ENCODE results near the gene ARG2.
A peak's percentile ranks its signal among the peaks of the same experiment; 100 is the strongest.

ARG2 gene

DNA sequence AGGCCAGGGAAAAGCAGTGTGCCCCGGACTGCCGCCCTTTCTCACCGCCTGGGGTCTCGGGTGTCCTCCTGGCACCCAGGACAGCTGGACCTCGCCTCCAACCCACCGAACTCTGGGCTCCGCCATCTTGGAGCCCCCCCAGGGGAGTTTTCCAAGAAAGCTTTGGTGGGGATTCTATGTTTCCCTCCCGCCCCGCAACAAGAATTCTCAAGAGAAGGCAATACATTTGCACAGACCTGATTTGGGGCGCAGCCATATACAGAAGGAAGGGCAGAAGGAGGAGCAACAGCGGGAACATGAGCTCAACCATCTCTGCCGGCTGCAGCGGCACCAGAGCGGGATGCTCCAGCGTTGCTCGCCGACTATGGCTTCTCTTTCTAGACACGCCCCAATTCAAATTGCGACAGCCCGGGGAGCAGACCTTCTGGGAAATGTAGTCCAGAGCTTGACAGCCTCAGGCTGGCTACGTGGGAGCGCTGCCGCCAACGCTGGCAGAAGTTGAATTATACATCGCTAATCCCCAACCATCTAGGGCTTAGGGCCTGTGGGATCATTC lies 75.8 kb downstream of the ARG2 start, which contains the start of gene RDH11:
Gene RDH11 (minus strand): TSS at position 371 of the 556 bp plus-strand sequence. CDS start 61 bp downstream, at position 310.
- Histone ChIP-seq H3K4me3 (ENCODE audit: low read depth, low read length) (peak within 1 kb of the TSS; percentile 100), H3K4me1 (no peaks in the 10 kb centered on the region), H3K36me3 (peaks cover 27% of the 10 kb centered on the region), H3K27me3 (no peaks in the 10 kb centered on the region), H3K9me3 (no peaks in the 10 kb centered on the region)
- TF ChIP-seq, protein P1, sequence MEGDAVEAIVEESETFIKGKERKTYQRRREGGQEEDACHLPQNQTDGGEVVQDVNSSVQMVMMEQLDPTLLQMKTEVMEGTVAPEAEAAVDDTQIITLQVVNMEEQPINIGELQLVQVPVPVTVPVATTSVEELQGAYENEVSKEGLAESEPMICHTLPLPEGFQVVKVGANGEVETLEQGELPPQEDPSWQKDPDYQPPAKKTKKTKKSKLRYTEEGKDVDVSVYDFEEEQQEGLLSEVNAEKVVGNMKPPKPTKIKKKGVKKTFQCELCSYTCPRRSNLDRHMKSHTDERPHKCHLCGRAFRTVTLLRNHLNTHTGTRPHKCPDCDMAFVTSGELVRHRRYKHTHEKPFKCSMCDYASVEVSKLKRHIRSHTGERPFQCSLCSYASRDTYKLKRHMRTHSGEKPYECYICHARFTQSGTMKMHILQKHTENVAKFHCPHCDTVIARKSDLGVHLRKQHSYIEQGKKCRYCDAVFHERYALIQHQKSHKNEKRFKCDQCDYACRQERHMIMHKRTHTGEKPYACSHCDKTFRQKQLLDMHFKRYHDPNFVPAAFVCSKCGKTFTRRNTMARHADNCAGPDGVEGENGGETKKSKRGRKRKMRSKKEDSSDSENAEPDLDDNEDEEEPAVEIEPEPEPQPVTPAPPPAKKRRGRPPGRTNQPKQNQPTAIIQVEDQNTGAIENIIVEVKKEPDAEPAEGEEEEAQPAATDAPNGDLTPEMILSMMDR (IDR thresholded peaks at IDR 0.05; ENCODE audit: low read depth, low read length): no peak
- DNase-seq: peak; percentile 90

DNA sequence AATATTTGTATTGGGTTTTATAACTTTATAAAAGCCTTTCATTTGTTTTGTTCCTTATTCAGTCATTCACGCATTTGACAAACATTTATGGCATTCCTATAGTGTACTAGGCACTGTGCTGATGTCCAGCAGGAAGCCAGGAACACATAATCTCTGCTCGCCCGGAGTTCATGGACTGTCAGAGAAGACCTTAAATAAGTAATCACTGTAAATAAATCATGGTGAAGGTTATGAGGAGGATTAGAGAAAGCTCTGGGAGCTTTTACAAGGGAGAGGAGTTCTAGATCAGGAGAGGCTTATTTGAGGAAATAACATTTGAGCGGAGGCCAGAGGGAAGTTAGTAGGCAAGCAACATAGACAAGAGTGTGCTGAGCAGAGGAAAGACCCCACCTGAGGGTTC lies 77.3 kb downstream of the ARG2 start:
- Histone ChIP-seq H3K36me3 (peaks cover 11% of the 10 kb centered on the region), H3K4me1 (no peaks in the 10 kb centered on the region), H3K4me3 (ENCODE audit: low read depth, low read length) (no peak overlapping the region), H3K9me3 (no peaks in the 10 kb centered on the region), H3K27me3 (no peaks in the 10 kb centered on the region)
- TF ChIP-seq, protein P1 (IDR thresholded peaks at IDR 0.05; ENCODE audit: low read depth, low read length): no peak
- no peak for DNase-seq

DNA sequence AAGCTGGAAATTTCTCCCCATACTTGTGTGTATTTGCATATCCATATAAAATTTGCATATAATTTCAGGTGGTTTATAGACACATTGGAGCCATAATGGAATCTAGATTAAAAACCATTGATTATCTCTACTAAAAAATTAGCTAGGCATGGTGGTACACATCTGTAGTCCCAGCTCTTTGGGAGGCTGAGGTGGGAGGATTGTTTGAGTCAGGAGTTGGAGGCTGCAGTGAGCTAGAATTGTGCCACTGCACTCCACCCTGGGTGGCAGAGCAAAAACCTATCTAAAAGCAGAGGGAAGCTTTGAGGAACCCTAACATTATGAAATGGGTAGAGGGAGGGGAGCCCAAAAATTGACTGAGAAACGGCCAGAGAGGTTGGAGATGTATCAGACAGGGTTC lies 78.5 kb downstream of the ARG2 start:
- H3K36me3 ChIP-seq: no peaks in the 10 kb centered on the region
- no peak overlapping the region for H3K4me3 ChIP-seq (ENCODE audit: low read depth, low read length)
- H3K27me3 ChIP-seq: no peaks in the 10 kb centered on the region
- H3K9me3 ChIP-seq: no peaks in the 10 kb centered on the region
- TF ChIP-seq, protein P1 (IDR thresholded peaks at IDR 0.05; ENCODE audit: low read depth, low read length): no peak
- H3K4me1 ChIP-seq: no peaks in the 10 kb centered on the region
- DNase-seq: no peak
